GM19240 (cell line): ENCODE data around the gene CD3E.
"Not testable (repeated sequence)": the region's sequence is repeated elsewhere in the genome, so short reads cannot be mapped to it uniquely, and the experiment has no call there.

Experiments used
- DNase-seq: peaks from one replicate; pipeline ENCODE4 v3.0.0; 2011; ENCODE audit warnings: low spot score; ENCODE audit not compliant: insufficient read length

Gene CD3E

GRCh38 chr11:118290923-118291322 is 13.6 kb upstream of the CD3E start:
- DNase-seq: no peak

- no peak for DNase-seq
These were observed 12.9 kb upstream of the CD3E start for GRCh38 chr11:118291477-118292135.

GRCh38 chr11:118294053-118294452 is 10.5 kb upstream of the CD3E start:
- DNase-seq: no peak

- no peak for DNase-seq
These were observed 9.3 kb upstream of the CD3E start for GRCh38 chr11:118295199-118295598.

- no peak for DNase-seq
These were observed 8.6 kb upstream of the CD3E start for GRCh38 chr11:118295815-118296454.

GRCh38 chr11:118301600-118302195 is 2.8 kb upstream of the CD3E start:
- no peak for DNase-seq

GRCh38 chr11:118304227-118304567 is 333 bp upstream of the CD3E start:
- DNase-seq: no peak

- DNase-seq: no peak
These were observed 1.2 kb downstream of the CD3E start for GRCh38 chr11:118305726-118306125.

- no peak for DNase-seq
These were observed 2.0 kb downstream of the CD3E start for GRCh38 chr11:118306556-118306955.

- DNase-seq: not testable (repeated sequence)
These were observed 4.5 kb downstream of the CD3E start for GRCh38 chr11:118308995-118309528.

GRCh38 chr11:118310271-118310670 is 5.7 kb downstream of the CD3E start:
- no peak for DNase-seq

- no peak for DNase-seq
These were observed 6.4 kb downstream of the CD3E start for GRCh38 chr11:118310781-118311485.

GRCh38 chr11:118311518-118311917 is 7.0 kb downstream of the CD3E start:
- no peak for DNase-seq

- no peak for DNase-seq
These were observed 7.8 kb downstream of the CD3E start for GRCh38 chr11:118312328-118312727.

- DNase-seq: no peak
These were observed 8.7 kb downstream of the CD3E start for GRCh38 chr11:118313242-118313641.

- DNase-seq: no peak
These were observed 10.5 kb downstream of the CD3E start for GRCh38 chr11:118314988-118315411.

- no peak for DNase-seq
These were observed 13.6 kb downstream of the CD3E start for GRCh38 chr11:118318124-118318523.

- no peak for DNase-seq
These were observed 14.2 kb downstream of the CD3E start for GRCh38 chr11:118318581-118319336.

- DNase-seq: no peak
These were observed 14.8 kb downstream of the CD3E start for GRCh38 chr11:118319337-118319707.

GRCh38 chr11:118320515-118320914 is 16.0 kb downstream of the CD3E start:
- DNase-seq: no peak

- no peak for DNase-seq
These were observed 17.0 kb downstream of the CD3E start for GRCh38 chr11:118321386-118322082.
